Measurements from ENCODE around the gene ZSCAN5A.
A peak's percentile ranks its signal among the peaks of the same experiment; 100 is the strongest.

Gene ZSCAN5A

GRCh38 chr19:56315077-56315828 lies 614 bp upstream of the ZSCAN5A start:
- H3K27ac ChIP-seq (replicated peaks; ENCODE audit: low read length) = peak overlapping the region; percentile 84
- peak overlapping the region; percentile 84 for H4K8ac ChIP-seq (ENCODE audit: low read depth, low read length)
- H3K14ac ChIP-seq (ENCODE audit: low read length) = peak overlapping the region; percentile 67
- H3K27me3 ChIP-seq (ENCODE audit: control insufficient read depth in 3 of 3, insufficient read depth in 3 of 3, low read depth in 1 of 3, low read length in 3 of 3) = no peaks in the 10 kb centered on the region
- DNase-seq (ENCODE audit: low spot score) = peak; percentile 99
- H3K23ac ChIP-seq (ENCODE audit: low read depth, low read length, poor library complexity) = no peak overlapping the region
- H3K9me3 ChIP-seq (replicated peaks in 1 of 2; ENCODE audit: control insufficient read depth in 2 of 2, insufficient read depth in 1 of 2, low read depth in 1 of 2, low read length in 2 of 2) = no peaks in the 10 kb centered on the region
- peak overlapping the region; percentile 26 for H2AK5ac ChIP-seq (ENCODE audit: low read depth, low read length)
- no peak overlapping the region for H2BK15ac ChIP-seq (ENCODE audit: low read length)
- no peak overlapping the region for H4K91ac ChIP-seq (ENCODE audit: low read depth, low read length, poor library complexity)
- peaks cover 4 to 10% of the 10 kb centered on the region in 2 donors for H3K4me1 ChIP-seq (ENCODE audit: control insufficient read depth in 2 of 2, insufficient read depth in 1 of 2, low read depth in 1 of 2, low read length in 2 of 2)
- H2BK12ac ChIP-seq (ENCODE audit: low read length) = peak overlapping the region; percentile 73
- H3K9ac ChIP-seq (ENCODE audit: low read depth, low read length, poor library complexity) = peak overlapping the region; percentile 78
- WGBS, 2 donors (ENCODE audit: extremely low coverage in 2 of 2, insufficient read length in 2 of 2, insufficient replicate concordance in 1 of 2) = no CpG with 5 or more reads among the region's 37 CpGs
- peak overlapping the region; percentile 90 to 91 for H3K4me3 ChIP-seq (ENCODE audit: low read length in 2 of 2)
- peak overlapping the region; percentile 97 for H3K18ac ChIP-seq (ENCODE audit: low read length)
- no peaks in the 10 kb centered on the region for H3K79me1 ChIP-seq (ENCODE audit: low read depth, low read length)
- peak overlapping the region; percentile 84 for H3K4me2 ChIP-seq (ENCODE audit: insufficient read depth, low read length, poor library complexity, severe bottlenecking)
- H2AFZ ChIP-seq (ENCODE audit: low read length) = peak overlapping the region; percentile 96
- H2BK5ac ChIP-seq (ENCODE audit: low read length) = peak overlapping the region; percentile 94
- H2BK120ac ChIP-seq (ENCODE audit: low read depth, low read length) = peak overlapping the region; percentile 11
- H3K4ac ChIP-seq (ENCODE audit: low read length) = no peak overlapping the region
- H3K36me3 ChIP-seq (replicated peaks in 1 of 2; ENCODE audit: control insufficient read depth in 2 of 2, insufficient read depth in 2 of 2, low read length in 2 of 2) = peaks cover 2 to 24% of the 10 kb centered on the region in 2 donors

GRCh38 chr19:56314018-56314380 lies 640 bp downstream of the ZSCAN5A start:
- no peak for DNase-seq (ENCODE audit: low spot score)
- WGBS, 2 donors (ENCODE audit: extremely low coverage in 2 of 2, insufficient read length in 2 of 2, insufficient replicate concordance in 1 of 2) = no CpG with 5 or more reads among the region's 9 CpGs
- H3K4me1 ChIP-seq (ENCODE audit: control insufficient read depth in 2 of 2, insufficient read depth in 1 of 2, low read depth in 1 of 2, low read length in 2 of 2) = peaks cover 4 to 10% of the 10 kb centered on the region in 2 donors
- no peaks in the 10 kb centered on the region for H3K27me3 ChIP-seq (ENCODE audit: control insufficient read depth in 3 of 3, insufficient read depth in 3 of 3, low read depth in 1 of 3, low read length in 3 of 3)
- no peak overlapping the region for H2BK15ac ChIP-seq (ENCODE audit: low read length)
- peaks cover 2% of the 10 kb centered on the region for H3K79me1 ChIP-seq (ENCODE audit: low read depth, low read length)
- H3K4ac ChIP-seq (ENCODE audit: low read length) = no peak overlapping the region
- H2BK5ac ChIP-seq (ENCODE audit: low read length) = peak overlapping the region; percentile 94
- no peak overlapping the region for H4K8ac ChIP-seq (ENCODE audit: low read depth, low read length)
- H2BK12ac ChIP-seq (ENCODE audit: low read length) = no peak overlapping the region
- H3K14ac ChIP-seq (ENCODE audit: low read length) = peak overlapping the region; percentile 14
- no peak overlapping the region for H2BK120ac ChIP-seq (ENCODE audit: low read depth, low read length)
- H2AFZ ChIP-seq (ENCODE audit: low read length) = peak overlapping the region; percentile 96
- H3K27ac ChIP-seq (replicated peaks; ENCODE audit: low read length) = peak overlapping the region; percentile 66
- peak overlapping the region; percentile 75 for H3K4me2 ChIP-seq (ENCODE audit: insufficient read depth, low read length, poor library complexity, severe bottlenecking)
- H2AK5ac ChIP-seq (ENCODE audit: low read depth, low read length) = no peak overlapping the region
- H3K9me3 ChIP-seq (replicated peaks in 1 of 2; ENCODE audit: control insufficient read depth in 2 of 2, insufficient read depth in 1 of 2, low read depth in 1 of 2, low read length in 2 of 2) = peaks cover 0 to 2% of the 10 kb centered on the region in 2 donors
- peaks cover 2 to 29% of the 10 kb centered on the region in 2 donors for H3K36me3 ChIP-seq (replicated peaks in 1 of 2; ENCODE audit: control insufficient read depth in 2 of 2, insufficient read depth in 2 of 2, low read length in 2 of 2)
- peak overlapping the region; percentile 80 to 90 for H3K4me3 ChIP-seq (ENCODE audit: low read length in 2 of 2)
- no peak overlapping the region for H3K23ac ChIP-seq (ENCODE audit: low read depth, low read length, poor library complexity)
- peak overlapping the region; percentile 52 for H3K18ac ChIP-seq (ENCODE audit: low read length)
- H3K9ac ChIP-seq (ENCODE audit: low read depth, low read length, poor library complexity) = peak overlapping the region; percentile 83
- H4K91ac ChIP-seq (ENCODE audit: low read depth, low read length, poor library complexity) = no peak overlapping the region

GRCh38 chr19:56312787-56313657 lies 1.6 kb downstream of the ZSCAN5A start:
- no peaks in the 10 kb centered on the region for H3K27me3 ChIP-seq (ENCODE audit: control insufficient read depth in 3 of 3, insufficient read depth in 3 of 3, low read depth in 1 of 3, low read length in 3 of 3)
- no peak overlapping the region for H3K4me2 ChIP-seq (ENCODE audit: insufficient read depth, low read length, poor library complexity, severe bottlenecking)
- H2AK5ac ChIP-seq (ENCODE audit: low read depth, low read length) = no peak overlapping the region
- H3K4me1 ChIP-seq (ENCODE audit: control insufficient read depth in 2 of 2, insufficient read depth in 1 of 2, low read depth in 1 of 2, low read length in 2 of 2) = peaks cover 4 to 10% of the 10 kb centered on the region in 2 donors
- no peak overlapping the region for H2BK15ac ChIP-seq (ENCODE audit: low read length)
- H3K4ac ChIP-seq (ENCODE audit: low read length) = no peak overlapping the region
- no peak overlapping the region for H2AFZ ChIP-seq (ENCODE audit: low read length)
- H3K18ac ChIP-seq (ENCODE audit: low read length) = no peak overlapping the region
- no peak for DNase-seq (ENCODE audit: low spot score)
- H4K8ac ChIP-seq (ENCODE audit: low read depth, low read length) = no peak overlapping the region
- no peak overlapping the region for H3K27ac ChIP-seq (replicated peaks; ENCODE audit: low read length)
- no peak overlapping the region for H2BK12ac ChIP-seq (ENCODE audit: low read length)
- H3K79me1 ChIP-seq (ENCODE audit: low read depth, low read length) = peaks cover 2% of the 10 kb centered on the region
- H3K4me3 ChIP-seq (ENCODE audit: low read length in 2 of 2) = no peak overlapping the region
- peaks cover 0 to 2% of the 10 kb centered on the region in 2 donors for H3K9me3 ChIP-seq (replicated peaks in 1 of 2; ENCODE audit: control insufficient read depth in 2 of 2, insufficient read depth in 1 of 2, low read depth in 1 of 2, low read length in 2 of 2)
- no peak overlapping the region for H4K91ac ChIP-seq (ENCODE audit: low read depth, low read length, poor library complexity)
- H3K14ac ChIP-seq (ENCODE audit: low read length) = no peak overlapping the region
- H2BK5ac ChIP-seq (ENCODE audit: low read length) = no peak overlapping the region
- WGBS, 2 donors (ENCODE audit: extremely low coverage in 2 of 2, insufficient read length in 2 of 2, insufficient replicate concordance in 1 of 2) = no CpG with 5 or more reads among the region's 10 CpGs
- H3K36me3 ChIP-seq (replicated peaks in 1 of 2; ENCODE audit: control insufficient read depth in 2 of 2, insufficient read depth in 2 of 2, low read length in 2 of 2) = peaks cover 4 to 33% of the 10 kb centered on the region in 2 donors
- no peak overlapping the region for H3K9ac ChIP-seq (ENCODE audit: low read depth, low read length, poor library complexity)
- no peak overlapping the region for H3K23ac ChIP-seq (ENCODE audit: low read depth, low read length, poor library complexity)
- H2BK120ac ChIP-seq (ENCODE audit: low read depth, low read length) = no peak overlapping the region

- Histone ChIP-seq H3K4me3 (ENCODE audit: low read length in 2 of 2) (no peak overlapping the region), H3K79me1 (ENCODE audit: low read depth, low read length) (peaks cover 2% of the 10 kb centered on the region), H3K36me3 (replicated peaks in 1 of 2; ENCODE audit: control insufficient read depth in 2 of 2, insufficient read depth in 2 of 2, low read length in 2 of 2) (peaks cover 4 to 33% of the 10 kb centered on the region in 2 donors), H2BK120ac (ENCODE audit: low read depth, low read length) (no peak overlapping the region), H3K9me3 (replicated peaks in 1 of 2; ENCODE audit: control insufficient read depth in 2 of 2, insufficient read depth in 1 of 2, low read depth in 1 of 2, low read length in 2 of 2) (peaks cover 0 to 2% of the 10 kb centered on the region in 2 donors), H2BK15ac (ENCODE audit: low read length) (no peak overlapping the region), H2BK12ac (ENCODE audit: low read length) (no peak overlapping the region), H3K4ac (ENCODE audit: low read length) (no peak overlapping the region), H2AK5ac (ENCODE audit: low read depth, low read length) (no peak overlapping the region), H3K14ac (ENCODE audit: low read length) (no peak overlapping the region), H3K4me2 (ENCODE audit: insufficient read depth, low read length, poor library complexity, severe bottlenecking) (no peak overlapping the region), H3K4me1 (ENCODE audit: control insufficient read depth in 2 of 2, insufficient read depth in 1 of 2, low read depth in 1 of 2, low read length in 2 of 2) (peaks cover 4 to 10% of the 10 kb centered on the region in 2 donors), H4K8ac (ENCODE audit: low read depth, low read length) (no peak overlapping the region), H3K9ac (ENCODE audit: low read depth, low read length, poor library complexity) (no peak overlapping the region), H2AFZ (ENCODE audit: low read length) (no peak overlapping the region), H4K91ac (ENCODE audit: low read depth, low read length, poor library complexity) (no peak overlapping the region), H3K18ac (ENCODE audit: low read length) (no peak overlapping the region), H3K23ac (ENCODE audit: low read depth, low read length, poor library complexity) (no peak overlapping the region), H3K27ac (replicated peaks; ENCODE audit: low read length) (no peak overlapping the region), H2BK5ac (ENCODE audit: low read length) (no peak overlapping the region), H3K27me3 (ENCODE audit: control insufficient read depth in 3 of 3, insufficient read depth in 3 of 3, low read depth in 1 of 3, low read length in 3 of 3) (no peaks in the 10 kb centered on the region)
- WGBS, 2 donors (ENCODE audit: extremely low coverage in 2 of 2, insufficient read length in 2 of 2, insufficient replicate concordance in 1 of 2) = no CpG with 5 or more reads among the region's 4 CpGs
- no peak for DNase-seq (ENCODE audit: low spot score)
Measured at GRCh38 chr19:56312342-56312741, 2.3 kb downstream of the ZSCAN5A start.

Data from neuronal stem cell (in vitro differentiated cells).